Bone marrow (tissue), 2 donors: ENCODE data around the gene HDAC4.

Experiments
- DNase-seq, 2 donors: peaks; one replicate each; lab custom pipeline; 2025; lab: John Stamatoyannopoulos, UW

HDAC4 gene

DNA sequence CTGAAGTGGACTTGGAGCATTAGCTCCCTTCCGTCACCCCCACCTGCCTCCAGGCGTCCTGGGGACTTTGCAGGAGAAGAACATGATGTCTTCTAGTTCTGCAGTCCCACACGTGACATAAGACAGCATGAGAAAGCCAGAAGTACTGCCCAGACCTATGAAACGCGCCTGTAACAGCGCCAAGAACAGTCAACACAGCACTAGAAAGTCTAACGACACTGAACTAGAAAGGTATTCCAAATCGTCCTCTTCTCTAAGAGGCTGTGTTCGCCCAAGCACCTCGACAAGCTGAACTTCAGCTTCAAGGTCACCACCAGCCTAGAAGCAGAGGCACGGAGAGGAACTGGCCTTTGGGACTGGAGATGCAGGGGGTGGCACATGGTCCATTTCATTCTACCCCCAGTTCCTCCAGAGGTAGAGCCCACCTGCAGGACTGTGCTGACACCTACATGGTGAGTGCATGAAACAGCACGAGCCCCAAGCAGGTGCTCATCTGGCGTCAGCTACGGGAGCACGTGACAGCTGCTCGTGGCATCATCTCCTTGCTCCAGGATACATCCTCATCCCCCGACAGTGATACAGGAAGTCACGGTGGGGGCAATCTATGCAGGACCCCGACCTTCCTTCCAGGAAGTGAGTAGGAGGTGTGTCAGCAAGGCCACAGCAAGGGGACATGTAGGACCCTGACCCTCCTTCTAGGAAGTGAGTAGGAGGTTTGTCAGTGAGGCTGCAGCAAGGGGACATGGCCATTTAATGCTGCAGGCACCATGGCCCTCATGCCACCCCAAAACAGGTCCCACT is 3.7 kb downstream of the HDAC4 start:
- DNase-seq: no peak

GRCh38 chr2:239395524-239395923 is 5.3 kb downstream of the HDAC4 start:
- no peak for DNase-seq

DNA sequence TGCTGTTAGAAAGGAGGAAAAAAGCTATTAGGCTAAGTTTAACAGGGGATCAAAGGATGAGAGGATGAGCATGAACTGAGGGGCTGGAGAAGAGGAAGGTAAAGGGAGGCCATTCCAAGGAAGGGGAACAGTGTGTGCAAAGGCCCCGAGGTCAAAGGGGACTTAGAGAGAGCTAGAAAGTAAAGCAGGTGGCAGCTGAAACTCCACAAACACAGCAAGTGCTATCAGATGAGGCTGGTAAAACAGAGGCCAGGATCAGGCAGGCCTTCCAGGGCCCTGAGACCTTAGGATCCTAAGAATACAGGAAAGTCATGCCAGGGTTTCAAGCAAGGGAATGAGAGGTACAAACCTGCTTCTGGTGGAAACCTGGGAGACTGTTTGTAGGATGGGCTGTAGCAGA is 5.8 kb downstream of the HDAC4 start:
- no peak for DNase-seq

GRCh38 chr2:239394346-239394945 is 6.4 kb downstream of the HDAC4 start:
- no peak for DNase-seq

DNA sequence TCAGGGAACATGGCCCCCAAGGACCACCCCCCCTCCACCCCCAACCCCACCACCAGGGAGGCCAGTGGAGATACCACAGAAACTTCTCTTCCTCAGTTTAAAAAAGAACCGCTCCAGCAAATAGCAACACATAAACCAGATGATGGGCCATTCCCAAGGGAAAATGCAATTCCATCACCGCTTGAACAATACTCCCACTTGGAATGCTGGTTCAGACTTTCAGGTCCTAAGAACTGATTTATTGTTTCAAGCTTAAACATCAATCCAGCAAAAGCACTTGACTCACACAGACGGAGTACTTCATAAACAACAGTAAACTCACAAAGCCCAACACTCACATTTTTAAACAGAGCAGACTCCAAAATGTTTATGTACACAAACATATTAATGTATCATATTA is 6.9 kb downstream of the HDAC4 start:
- DNase-seq: no peak

DNA sequence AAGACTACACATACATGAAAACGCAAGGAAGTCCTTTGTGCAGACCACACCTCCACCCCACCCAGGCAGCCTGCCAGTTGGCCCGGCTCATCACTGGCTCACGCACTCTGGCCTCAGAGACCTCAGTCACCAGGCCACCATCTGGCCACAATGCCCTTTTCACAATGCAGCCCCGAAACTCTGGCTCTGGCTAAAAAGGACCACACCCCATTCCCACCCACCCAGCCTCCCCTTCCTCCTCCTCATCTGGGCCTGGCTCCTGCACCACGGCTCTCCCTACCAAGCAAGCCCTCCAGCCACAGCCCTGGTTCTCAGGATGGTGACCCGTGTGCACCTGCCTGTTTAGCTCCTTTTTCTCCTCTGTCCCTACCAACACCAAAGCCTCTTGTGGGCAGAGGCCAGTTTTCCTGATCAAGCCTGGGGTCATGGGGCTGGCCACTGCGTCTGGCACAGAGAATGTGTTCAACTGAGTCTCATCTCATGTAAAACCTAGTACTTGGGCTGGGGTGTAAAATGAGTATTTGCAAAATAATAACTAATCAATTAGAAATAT is 7.4 kb downstream of the HDAC4 start:
- DNase-seq: no peak

DNA sequence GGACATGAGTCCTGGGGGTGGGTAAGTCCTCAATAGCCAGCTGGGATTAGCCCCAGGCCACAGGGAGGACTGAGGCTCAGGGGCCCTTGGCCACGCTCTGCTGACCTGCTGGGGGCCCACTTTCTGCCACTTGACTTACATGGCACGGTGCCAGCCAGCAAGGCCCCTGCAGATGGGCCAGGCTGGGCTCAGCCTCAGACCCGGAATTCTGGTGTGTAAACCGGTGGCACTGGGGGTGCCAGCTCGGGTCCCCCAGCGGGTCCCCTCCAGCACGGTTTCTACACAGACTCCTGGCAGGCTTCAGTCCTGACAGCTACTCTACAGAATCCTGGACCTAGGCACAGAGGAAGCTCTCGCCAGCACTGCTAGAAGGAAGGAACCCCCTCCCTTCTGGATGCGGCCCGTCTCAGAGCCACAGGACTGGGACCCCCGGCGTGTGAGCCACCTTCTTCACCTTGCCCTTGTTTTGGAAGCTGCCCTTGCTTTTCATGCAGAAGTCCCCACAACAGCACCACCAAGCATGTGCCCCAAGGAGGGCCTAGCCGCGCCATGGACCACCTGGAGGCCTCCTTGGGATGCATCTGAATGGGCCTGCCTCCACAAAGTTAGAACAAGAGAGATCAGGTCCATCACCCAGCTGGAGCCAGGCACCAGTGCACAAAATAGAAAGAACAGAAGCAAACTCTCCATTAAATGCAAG is 8.0 kb downstream of the HDAC4 start:
- no peak for DNase-seq

DNA sequence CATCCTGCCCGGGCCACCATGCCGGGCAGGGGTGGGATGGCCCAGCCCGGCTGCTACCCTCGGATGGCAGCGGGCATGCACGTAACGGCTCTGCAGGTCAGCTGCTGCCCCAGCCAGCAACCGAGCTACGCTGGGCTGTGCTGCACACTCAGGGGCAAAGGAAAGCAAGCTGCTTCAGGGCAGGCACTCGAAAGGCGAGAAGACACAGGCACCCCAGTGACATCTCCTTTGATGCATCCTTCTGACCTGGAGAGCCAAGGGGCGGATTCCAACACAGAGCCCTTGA is 8.8 kb downstream of the HDAC4 start:
- no peak for DNase-seq

DNA sequence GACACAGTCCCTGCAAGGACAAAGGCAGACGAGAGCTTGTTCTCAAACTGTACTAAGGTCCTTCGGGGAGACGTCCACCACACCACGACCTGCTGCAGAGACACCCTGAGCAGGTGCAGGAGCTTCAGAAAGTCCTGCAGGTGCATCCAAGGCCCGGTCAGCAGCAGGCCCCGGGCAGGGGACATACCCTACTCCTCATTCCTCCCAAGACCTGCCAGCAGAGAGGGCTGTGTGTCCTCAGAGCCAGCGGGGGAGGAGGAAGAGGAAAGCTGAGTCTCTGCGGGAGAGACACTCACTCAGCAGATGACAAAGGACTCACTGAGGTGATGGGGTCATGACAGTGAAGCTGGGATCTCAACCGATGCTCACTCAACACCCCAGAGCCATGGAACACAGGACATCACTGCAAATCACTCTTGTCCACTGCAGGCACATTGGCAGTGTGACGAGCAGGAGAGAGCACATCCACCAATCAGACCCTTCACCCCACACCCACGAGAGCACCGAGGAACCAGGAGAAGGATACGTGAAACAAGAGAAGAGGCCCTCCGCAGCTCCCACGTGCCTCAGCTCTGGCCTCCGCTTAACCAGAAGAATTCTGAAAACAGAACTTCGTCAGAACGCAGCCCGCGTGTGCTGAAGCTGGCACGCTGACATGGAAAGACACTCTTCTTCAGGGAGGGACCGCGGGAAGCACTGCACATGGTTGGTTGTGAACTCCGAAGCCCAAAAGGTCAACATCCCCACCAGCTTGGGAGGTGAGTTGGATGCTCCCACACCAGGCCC is 9.3 kb downstream of the HDAC4 start:
- no peak for DNase-seq

DNA sequence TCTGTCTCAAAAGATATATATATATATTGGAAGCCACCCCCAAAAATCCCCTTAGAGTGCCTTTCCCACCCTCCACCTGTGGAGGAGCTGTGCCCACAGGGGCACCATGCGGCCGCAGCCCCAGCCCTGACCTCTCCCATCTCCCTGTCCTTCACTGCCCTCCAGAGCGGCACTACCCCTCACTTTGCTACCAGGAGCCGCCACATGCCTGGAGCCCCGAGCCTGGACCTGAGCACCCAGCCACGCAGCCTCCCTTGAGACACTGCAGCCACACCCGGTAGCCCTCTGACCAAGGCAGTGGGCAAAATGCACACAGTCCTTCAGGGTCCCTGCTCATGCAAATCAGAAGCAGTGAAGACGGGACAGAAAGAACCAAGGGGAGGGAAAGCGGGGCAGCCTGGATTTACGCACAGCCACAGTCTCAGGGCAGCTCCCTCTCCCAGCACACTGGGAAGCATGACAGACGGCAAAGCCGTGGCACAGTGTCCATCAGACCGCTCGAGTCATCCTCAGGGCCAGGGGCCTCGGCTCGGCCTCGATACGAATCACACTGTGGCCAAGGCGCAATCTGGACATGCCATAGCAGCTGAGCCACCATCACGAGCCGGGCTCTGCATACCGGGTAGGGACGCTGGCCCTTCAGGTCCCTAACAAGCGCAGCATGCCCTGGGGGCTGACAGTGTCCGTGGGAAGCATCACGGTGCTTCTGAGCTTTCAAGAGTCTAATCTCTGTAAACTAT is 10.1 kb downstream of the HDAC4 start:
- no peak for DNase-seq

- DNase-seq: no peak
Observed at GRCh38 chr2:239389414-239390329, 11.1 kb downstream of the HDAC4 start.

- no peak for DNase-seq
Observed at GRCh38 chr2:239388236-239389151, 12.3 kb downstream of the HDAC4 start.

- no peak for DNase-seq
Observed at GRCh38 chr2:239387811-239388210, 13.0 kb downstream of the HDAC4 start.

- no peak for DNase-seq
Observed at GRCh38 chr2:239386872-239387445, 13.9 kb downstream of the HDAC4 start.

DNA sequence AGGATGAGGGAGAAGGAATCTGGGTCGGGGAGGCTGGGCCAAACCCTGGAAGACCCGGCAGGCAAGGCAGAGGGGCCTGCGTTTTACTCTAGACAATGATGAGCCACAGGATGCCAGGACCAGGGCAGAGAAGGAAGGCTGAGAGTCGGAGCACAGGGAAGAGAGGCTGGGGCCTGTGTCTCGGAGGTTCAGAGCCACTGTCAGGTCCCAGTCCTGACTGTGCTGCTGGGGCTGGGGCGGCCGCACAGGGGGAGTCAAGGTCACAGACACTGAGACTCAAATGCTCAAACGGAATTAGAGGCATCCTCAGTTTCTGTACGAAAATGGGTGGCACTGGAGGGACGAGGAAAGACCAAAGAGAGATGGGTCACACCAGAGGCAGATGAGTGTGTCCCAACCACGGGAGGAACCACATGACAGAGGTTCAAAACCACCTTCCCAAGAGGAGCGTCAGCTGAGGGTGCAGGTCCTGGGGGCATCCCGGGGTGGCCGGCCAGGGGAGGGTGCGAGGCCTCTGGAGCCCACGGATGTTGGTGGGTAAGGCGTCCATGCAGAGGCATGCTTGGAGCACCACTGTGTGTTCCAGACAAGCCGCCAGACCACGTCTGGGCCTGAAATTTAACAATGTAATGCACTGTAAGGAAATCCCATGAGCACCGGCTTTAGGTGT is 14.7 kb downstream of the HDAC4 start:
- DNase-seq: no peak

- no peak for DNase-seq
Observed at GRCh38 chr2:239385096-239386000, 15.5 kb downstream of the HDAC4 start.

GRCh38 chr2:239383759-239384156 is 17.1 kb downstream of the HDAC4 start:
- DNase-seq: no peak
